Esophagus squamous epithelium (tissue), 5 donors: ENCODE results near the gene FBXO46. TPM values are rescaled to one million over a fixed set of nuclear protein-coding genes. Genes with fewer than 3 reads are reported as not detected.

Source experiments
- DNase-seq: peaks from one replicate; lab custom pipeline; 2025; lab: John Stamatoyannopoulos, UW
- H3K27ac ChIP-seq, 4 donors: fragments of 200-600 bp; sonication (generic); one replicate each; pipeline ENCODE4 v1.5.1; 2016 to 2019; ENCODE audit warnings: mild to moderate bottlenecking in 1 of 4
- H3K27me3 ChIP-seq, 4 donors: fragments of 200-600 bp; sonication (generic); 1 replicate in 3 of 4; 2 replicates in 1 of 4; pipeline versions ENCODE4 v1.5.1 to v1.6.0; 2017 to 2021; ENCODE audit warnings: antibody characterized with exemption in 1 of 4
- H3K36me3 ChIP-seq, 3 donors: fragments of 200-600 bp; sonication (generic); one replicate each; pipeline ENCODE4 v1.5.1; 2016 to 2019
- H3K4me1 ChIP-seq, 3 donors: fragments of 200-600 bp; sonication (generic); one replicate each; pipeline ENCODE4 v1.5.1; 2017 to 2019
- H3K4me3 ChIP-seq, 4 donors: fragments of 200-600 bp; sonication (generic); 1 replicate in 3 of 4; 2 replicates in 1 of 4; pipeline ENCODE4 v1.5.1; 2016 to 2019; ENCODE audit warnings: mild to moderate bottlenecking in 2 of 4, moderate library complexity in 1 of 4
- H3K9me3 ChIP-seq, 3 donors: fragments of 200-600 bp; sonication (generic); one replicate each; pipeline ENCODE4 v1.5.1; 2016 to 2019
- POLR2A ChIP-seq, 4 donors: fragments of 450-650 bp; IDR thresholded peaks; one replicate each; pipeline ENCODE4 v1.6.1; 2017; ENCODE audit warnings: antibody characterized with exemption in 4 of 4, mild to moderate bottlenecking in 4 of 4, moderate library complexity in 3 of 4
- WGBS, 2 donors: methylation state at CpG; one replicate each; pipeline ENCODE4 v1.1.5; 2018; 5-methylcytosine and 5-hydroxymethylcytosine counted together
- intact Hi-C: fragments of 100-400 bp; cut with DNase I; formaldehyde crosslinking; loops from one replicate; pipeline ENCODE4 v1.15.0; 2022
- total RNA-seq, 4 donors: library from RNA; depleted of rRNA; stranded (reverse); fragments of >200 nt; gene quantifications; one replicate each; pipeline ENCODE4 v1.1.0, GENCODE V29; 2016
- TF ChIP-seq, protein P1 (sequence below), 6 experiments: fragments of 450-650 bp in 4 of 6; fragments of 200-600 bp in 2 of 6; sonication (generic) in 2 of 6; IDR thresholded peaks; one replicate each; pipeline ENCODE4 v1.5.1; 2016 to 2019; ENCODE audit warnings: antibody characterized with exemption in 6 of 6, mild to moderate bottlenecking in 4 of 6, moderate library complexity in 4 of 6
- donor health status: DM: yes; HTN: yes; CAD: no.

The FBXO46 gene
- total RNA-seq, 4 donors from 2014 or later: 16.0 to 37.2 (median 25.9) TPM

DNA sequence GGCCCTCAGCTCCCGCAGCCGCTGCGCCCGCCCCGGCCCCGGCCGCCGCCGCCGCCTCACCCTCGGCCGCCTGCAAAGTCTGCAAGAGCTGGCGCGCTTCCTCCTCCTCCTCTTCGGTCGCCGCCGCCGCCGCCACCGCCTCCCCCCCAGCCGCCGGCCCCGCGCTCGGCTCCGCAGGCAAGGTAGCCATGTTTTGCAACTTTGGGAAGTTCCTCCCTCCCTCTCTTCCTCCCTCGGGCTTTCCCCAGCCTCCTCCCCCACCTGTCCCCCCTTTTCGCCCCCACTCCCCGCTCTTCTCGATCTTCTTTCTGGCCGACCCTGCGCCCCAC, 37.9 kb upstream of the FBXO46 start:
- Histone ChIP-seq H3K36me3 (peaks cover 0 to 30% (median 0%) of the 10 kb centered on the region in 3 donors), H3K27me3 (peaks cover 0 to 8% (median 0%) of the 10 kb centered on the region in 4 donors), H3K4me3 (peak overlapping the region; percentile 73 to 79 (median 77)), H3K4me1 (peaks cover 25 to 66% (median 42%) of the 10 kb centered on the region in 3 donors), H3K9me3 (no peaks in the 10 kb centered on the region), H3K27ac (peak overlapping the region; percentile 85 to 98 (median 96))
- WGBS, 2 donors: 0% methylated on average over 4 to 11 of the region's 33 CpGs
- intact Hi-C loops: loop anchor here (10.0 kb wide), 1 partner anchor 54 kb away; no protein-coding TSS in a partner anchor
- TF ChIP-seq, protein P1, sequence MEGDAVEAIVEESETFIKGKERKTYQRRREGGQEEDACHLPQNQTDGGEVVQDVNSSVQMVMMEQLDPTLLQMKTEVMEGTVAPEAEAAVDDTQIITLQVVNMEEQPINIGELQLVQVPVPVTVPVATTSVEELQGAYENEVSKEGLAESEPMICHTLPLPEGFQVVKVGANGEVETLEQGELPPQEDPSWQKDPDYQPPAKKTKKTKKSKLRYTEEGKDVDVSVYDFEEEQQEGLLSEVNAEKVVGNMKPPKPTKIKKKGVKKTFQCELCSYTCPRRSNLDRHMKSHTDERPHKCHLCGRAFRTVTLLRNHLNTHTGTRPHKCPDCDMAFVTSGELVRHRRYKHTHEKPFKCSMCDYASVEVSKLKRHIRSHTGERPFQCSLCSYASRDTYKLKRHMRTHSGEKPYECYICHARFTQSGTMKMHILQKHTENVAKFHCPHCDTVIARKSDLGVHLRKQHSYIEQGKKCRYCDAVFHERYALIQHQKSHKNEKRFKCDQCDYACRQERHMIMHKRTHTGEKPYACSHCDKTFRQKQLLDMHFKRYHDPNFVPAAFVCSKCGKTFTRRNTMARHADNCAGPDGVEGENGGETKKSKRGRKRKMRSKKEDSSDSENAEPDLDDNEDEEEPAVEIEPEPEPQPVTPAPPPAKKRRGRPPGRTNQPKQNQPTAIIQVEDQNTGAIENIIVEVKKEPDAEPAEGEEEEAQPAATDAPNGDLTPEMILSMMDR (IDR thresholded peaks at IDR 0.05): no peak
- no peak for TF ChIP-seq POLR2A (IDR thresholded peaks at IDR 0.05)
- DNase-seq: no peak

DNA sequence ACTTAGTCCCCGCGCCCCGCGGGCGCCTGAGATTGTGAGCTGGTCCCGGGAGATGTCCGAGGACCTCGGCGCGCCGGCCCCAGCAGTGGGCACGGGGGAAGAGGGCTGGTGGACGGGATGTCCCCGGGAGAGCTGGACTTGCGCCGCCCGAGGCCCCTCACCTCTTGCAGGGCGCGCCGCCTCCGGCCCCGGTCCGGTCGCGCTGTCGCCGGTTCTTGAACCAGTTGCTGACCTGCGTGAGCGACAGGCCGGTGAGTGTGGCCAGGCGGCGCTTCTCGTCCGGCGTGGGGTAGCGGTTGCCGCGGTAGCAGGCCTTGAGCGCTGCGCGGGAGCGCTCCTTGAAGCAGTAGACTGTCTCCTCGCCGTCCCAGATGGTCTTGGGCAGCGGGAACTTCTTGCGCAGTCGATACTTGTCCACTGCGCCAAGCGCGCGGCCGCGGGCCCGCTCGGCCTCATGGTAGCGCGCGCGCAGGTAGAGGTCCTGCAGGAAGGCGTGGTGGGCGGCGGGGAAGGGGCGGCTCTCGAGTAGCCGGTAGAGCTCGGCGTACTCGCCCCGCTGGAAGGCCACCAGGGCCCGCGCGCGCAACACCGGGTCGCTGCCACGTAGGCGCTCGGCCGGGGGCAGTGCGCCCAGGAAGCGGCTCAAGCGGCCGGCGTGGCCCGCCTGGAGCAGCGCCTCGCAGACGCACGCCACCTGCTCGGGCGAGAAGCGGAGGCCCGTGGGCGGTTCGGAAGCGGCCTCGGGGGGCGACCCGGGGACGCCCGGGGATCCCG, 37.4 kb upstream of the FBXO46 start:
- DNase-seq: no peak
- H3K36me3 ChIP-seq: peaks cover 0 to 25% (median 0%) of the 10 kb centered on the region in 3 donors
- WGBS, 2 donors: 0% methylated on average over 19 of the region's 102 CpGs; no CpG with 5 or more reads in 1 of the 2 donors
- H3K4me3 ChIP-seq: peak overlapping the region; percentile 73 to 79 (median 77)
- intact Hi-C loops: loop anchor here (10.0 kb wide), 1 partner anchor 53 kb away; no protein-coding TSS in a partner anchor
- H3K4me1 ChIP-seq: peaks cover 25 to 69% (median 42%) of the 10 kb centered on the region in 3 donors
- H3K9me3 ChIP-seq: no peaks in the 10 kb centered on the region
- H3K27ac ChIP-seq: peak overlapping the region; percentile 85 to 98 (median 96)
- peaks cover 0 to 8% (median 0%) of the 10 kb centered on the region in 4 donors for H3K27me3 ChIP-seq
- peak in 1 of 4 donors; percentile 53 for TF ChIP-seq POLR2A (IDR thresholded peaks at IDR 0.05)
- TF ChIP-seq, protein P1 (IDR thresholded peaks at IDR 0.05): no peak

DNA sequence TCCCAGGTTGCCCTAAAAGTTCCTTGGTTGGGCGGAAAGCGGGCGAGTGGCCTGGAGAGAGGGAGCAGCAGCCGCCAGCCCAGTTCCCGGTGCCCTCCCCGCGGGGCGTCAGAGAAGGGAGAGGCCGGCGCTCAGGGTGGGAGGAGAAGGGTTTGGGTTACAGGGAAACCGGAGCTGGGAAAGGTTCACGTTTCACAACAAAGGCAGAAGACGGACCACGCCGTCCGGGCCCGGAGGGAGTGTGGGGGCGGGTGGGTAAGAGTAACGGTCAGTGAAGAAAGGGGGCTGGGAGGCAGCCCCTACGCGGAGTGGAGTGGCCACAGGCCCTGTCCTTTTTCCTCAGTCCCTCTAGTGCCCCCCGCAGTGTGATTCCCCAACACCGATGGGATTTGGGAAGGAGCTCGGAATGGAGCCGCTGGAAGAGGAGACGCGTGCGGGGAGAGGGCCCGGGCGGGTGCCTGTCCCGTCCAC, 36.7 kb upstream of the FBXO46 start:
- intact Hi-C loops: loop anchor here (10.0 kb wide), 1 partner anchor 53 kb away; no protein-coding TSS in a partner anchor
- Histone ChIP-seq H3K36me3 (peaks cover 0 to 19% (median 0%) of the 10 kb centered on the region in 3 donors), H3K4me1 (peaks cover 25 to 74% (median 42%) of the 10 kb centered on the region in 3 donors), H3K9me3 (no peaks in the 10 kb centered on the region), H3K27me3 (peaks cover 0 to 8% (median 0%) of the 10 kb centered on the region in 4 donors), H3K4me3 (peak overlapping the region; percentile 73 to 79 (median 77)), H3K27ac (peak overlapping the region; percentile 85 to 98 (median 96))
- TF ChIP-seq, protein P1 (IDR thresholded peaks at IDR 0.05): no peak
- TF ChIP-seq POLR2A (IDR thresholded peaks at IDR 0.05): peak in 2 of 4 donors; percentile 53 to 69
- WGBS, 2 donors: 9% methylated on average over 13 of the region's 31 CpGs; no CpG with 5 or more reads in 1 of the 2 donors
- no peak for DNase-seq

DNA sequence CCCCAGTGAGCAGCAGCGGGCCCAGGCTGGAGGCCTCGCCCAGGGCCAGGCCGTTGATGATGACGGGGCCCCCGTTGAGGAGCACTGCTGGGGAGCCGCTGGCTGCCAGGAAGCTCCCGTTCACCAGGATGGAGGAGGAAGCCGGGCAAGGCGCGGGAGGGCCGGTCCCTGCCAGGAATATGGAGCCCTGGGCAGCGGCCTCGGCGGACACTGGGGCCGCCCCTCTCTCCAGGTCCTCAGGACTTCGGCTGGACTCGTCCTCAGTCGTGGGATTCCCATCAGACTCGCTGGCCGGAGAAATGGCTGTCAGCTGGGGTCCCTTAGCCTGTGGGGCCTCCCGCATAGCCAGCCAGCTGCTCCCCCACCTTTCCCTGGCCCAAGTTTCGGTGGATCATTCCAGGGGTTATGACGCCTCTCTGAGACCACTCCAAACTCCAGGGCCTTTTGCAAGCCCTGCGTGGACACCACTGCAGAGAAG, 36.2 kb upstream of the FBXO46 start:
- TF ChIP-seq POLR2A (IDR thresholded peaks at IDR 0.05): no peak
- TF ChIP-seq, protein P1 (IDR thresholded peaks at IDR 0.05): no peak
- intact Hi-C loops: loop anchor here (10.0 kb wide), 1 partner anchor 52 kb away; no protein-coding TSS in a partner anchor
- Histone ChIP-seq H3K4me3 (peak overlapping the region; percentile 73 to 79 (median 77)), H3K27me3 (peaks cover 0 to 8% (median 0%) of the 10 kb centered on the region in 4 donors), H3K36me3 (peaks cover 0 to 14% (median 0%) of the 10 kb centered on the region in 3 donors), H3K4me1 (peaks cover 25 to 75% (median 42%) of the 10 kb centered on the region in 3 donors), H3K27ac (peak overlapping the region; percentile 85 to 98 (median 96)), H3K9me3 (no peaks in the 10 kb centered on the region)
- no peak for DNase-seq
- WGBS, 2 donors: 35 to 40% methylated on average over 1 to 4 of the region's 24 CpGs
